K562 (cell line): Measurements from ENCODE around the gene CD4. TPM values are rescaled to one million over a fixed set of nuclear protein-coding genes. Genes with fewer than 3 reads are reported as not detected.
A peak's percentile ranks its signal among the peaks of the same experiment; 100 is the strongest.

Source experiments
- ARHGAP35 ChIP-seq: fragments of 450-650 bp; IDR thresholded peaks from 2 replicates; pipeline ENCODE4 v1.6.1; 2018; ENCODE audit not compliant: partially characterized antibody
- ATF2 ChIP-seq: sonication (generic); formaldehyde crosslinking; IDR thresholded peaks from 2 replicates; pipeline ENCODE4 v1.8.1; 2022; ENCODE audit warnings: missing genetic modification reagents
- DACH1 ChIP-seq: fragments of 450-650 bp; IDR thresholded peaks from 2 replicates; pipeline ENCODE4 v1.6.1; 2018; ENCODE audit not compliant: partially characterized antibody
- EP300 ChIP-seq: IDR thresholded peaks from 2 replicates; pipeline ENCODE4 v1.6.1; 2012; ENCODE audit warnings: low read length, improper control_type of control experiment
- EWSR1 ChIP-seq: fragments of 450-650 bp; IDR thresholded peaks from 2 replicates; pipeline ENCODE4 v1.6.1; 2018; ENCODE audit warnings: borderline replicate concordance, mild to moderate bottlenecking, low read depth, moderate library complexity; ENCODE audit not compliant: partially characterized antibody
- FIP1L1 ChIP-seq: fragments of 200-400 bp; formaldehyde crosslinking; IDR thresholded peaks from 2 replicates; pipeline ENCODE4 v1.6.1; 2018; ENCODE audit warnings: mild to moderate bottlenecking, low read depth, low read length; ENCODE audit not compliant: poor library complexity, severe bottlenecking
- HMGN3 ChIP-seq: IDR thresholded peaks from 2 replicates; pipeline ENCODE4 v1.6.1; 2011; ENCODE audit warnings: borderline replicate concordance, low read depth, mild to moderate bottlenecking, mixed read lengths, low read length; ENCODE audit not compliant: insufficient read length; ENCODE audit errors: extremely low read depth
- KAT2B ChIP-seq: IDR thresholded peaks from one replicate; pipeline ENCODE4 v1.6.1; 2012; ENCODE audit warnings: low read depth, mild to moderate bottlenecking, control low read depth, inconsistent platforms, low read length, moderate library complexity
- MAX ChIP-seq: sonication (generic); formaldehyde crosslinking; IDR thresholded peaks from 2 replicates; pipeline ENCODE4 v1.9.0; 2022; ENCODE audit warnings: mild to moderate bottlenecking, missing genetic modification reagents
- MNT ChIP-seq, 2 experiments: fragments of 450-650 bp; conservative IDR thresholded peaks; 2 replicates each; pipeline ENCODE4 v1.6.1; 2017; ENCODE audit warnings: mild to moderate bottlenecking in 2 of 2, moderate library complexity in 2 of 2
- NR0B1 ChIP-seq: fragments of 450-650 bp; IDR thresholded peaks from one replicate; pipeline ENCODE4 v1.6.1; 2018; ENCODE audit warnings: mild to moderate bottlenecking, moderate library complexity; ENCODE audit not compliant: partially characterized antibody
- PBX2 ChIP-seq, 2 experiments: IDR thresholded peaks in 1 of 2; conservative IDR thresholded peaks in 1 of 2; 2 replicates each; pipeline ENCODE4 v1.6.1; 2016; ENCODE audit warnings: low read depth in 2 of 2, mild to moderate bottlenecking in 1 of 2, missing compliant biosample characterization in 1 of 2, missing genetic modification characterization in 1 of 2, moderate library complexity in 1 of 2
- PML ChIP-seq: IDR thresholded peaks from 2 replicates; pipeline ENCODE4 v1.6.1; 2012; ENCODE audit warnings: low read length, inconsistent platforms
- POLR2AphosphoS2 ChIP-seq: IDR thresholded peaks from 2 replicates; pipeline ENCODE4 v1.6.1; 2012; ENCODE audit warnings: low read length, improper control_type of control experiment
- POLR3G ChIP-seq: IDR thresholded peaks from 2 replicates; pipeline ENCODE4 v1.6.1; 2011; ENCODE audit not compliant: insufficient read length, insufficient replicate concordance; ENCODE audit errors: extremely low read depth
- RBM15 ChIP-seq: fragments of 200-400 bp; formaldehyde crosslinking; IDR thresholded peaks from 2 replicates; pipeline ENCODE4 v1.6.1; 2018; ENCODE audit warnings: mild to moderate bottlenecking, low read length, moderate library complexity; ENCODE audit not compliant: insufficient read depth
- THAP12 ChIP-seq: fragments of 250-450 bp; sonication (Bioruptor Pico); IDR thresholded peaks from 2 replicates; pipeline ENCODE4 v1.9.0; 2021; ENCODE audit warnings: mild to moderate bottlenecking, inconsistent platforms
- polyA plus RNA-seq, 8 experiments: library from polyadenylated mRNA; depleted of rRNA in 4 of 8; stranded (reverse) in 5 of 8; unstranded in 3 of 8; fragments of >200 nt; fragmentation: Nextera tagmentation in 2 of 8; fragmentation: Illumina TruSeq in 1 of 8; extraction: Ambion mirVana in 2 of 8; extraction: Trizol in 1 of 8; gene quantifications; 2 replicates each; pipeline versions ENCODE4 v1.2.1 to v1.2.3, GENCODE V29; 2011 to 2014; ENCODE audit warnings: inconsistent platforms in 1 of 8, missing spikeins in 1 of 8
- total RNA-seq, 7 experiments: library from RNA; depleted of rRNA in 6 of 7; stranded (reverse); fragments of >200 nt in 6 of 7; fragmentation: Illumina TruSeq in 2 of 7; extraction: Trizol in 2 of 7; gene quantifications; 2 replicates each; pipeline versions ENCODE4 v1.2.1 to v1.2.3, GENCODE V29; 2011 to 2021; ENCODE audit warnings: low replicate concordance in 1 of 7

CD4 gene
- total and polyA plus RNA-seq, 9 of the 15 experiments (the other 6 are each of a cell fraction or from before 2014, with no cell fraction given), result 0.06 to 0.27 (median 0.09) TPM; not detected in 5

GRCh38 chr12:6827437-6827911 lies 38.1 kb downstream of the CD4 start (continued):
- no peak for TF ChIP-seq ARHGAP35
- no peak for TF ChIP-seq PBX2 (CRISPR knock-in tag; IDR thresholded peaks at IDR 0.05; ENCODE audit: low read depth)
- no peak for TF ChIP-seq PBX2 (tag; conservative IDR thresholded peaks at IDR 0.05; ENCODE audit: low read depth)
- peak; percentile 34 for TF ChIP-seq MAX (CRISPR knock-in tag)
- TF ChIP-seq FIP1L1, result no peak
- no peak for TF ChIP-seq KAT2B
- no peak for TF ChIP-seq DACH1
- TF ChIP-seq PML, result no peak
- TF ChIP-seq HMGN3, result no peak
- TF ChIP-seq EP300, result no peak
- no peak for TF ChIP-seq POLR3G
- no peak for TF ChIP-seq NR0B1
- no peak for TF ChIP-seq EWSR1
- TF ChIP-seq MNT (conservative IDR thresholded peaks at IDR 0.05), result peak in 1 of 2 experiments; percentile 36; a peak in 1 of 4 replicates
- TF ChIP-seq RBM15, result no peak
- TF ChIP-seq THAP12 (CRISPR knock-in tag), result no peak
- no peak for TF ChIP-seq POLR2AphosphoS2
- no peak for TF ChIP-seq ATF2 (CRISPR knock-in tag)
